ENCODE measurements around the gene NAV2. TPM values are rescaled to one million over a fixed set of nuclear protein-coding genes. Genes with fewer than 3 reads are reported as not detected.

Gene NAV2
- total and polyA plus RNA-seq, 12 donors: 6.9 to 34.7 (median 20.2) TPM

- H3K9me3 ChIP-seq: no peaks in the 10 kb centered on the region
- H3K4me3 ChIP-seq: no peak overlapping the region
- WGBS, 2 donors: 72% methylated on average over 6 of the region's 6 CpGs
- H3K27ac ChIP-seq: no peak overlapping the region
- H3K36me3 ChIP-seq: peaks cover 0 to 49% (median 3%) of the 10 kb centered on the region in 9 donors
- no peaks in the 10 kb centered on the region for H3K27me3 ChIP-seq
- TF ChIP-seq, protein P1, sequence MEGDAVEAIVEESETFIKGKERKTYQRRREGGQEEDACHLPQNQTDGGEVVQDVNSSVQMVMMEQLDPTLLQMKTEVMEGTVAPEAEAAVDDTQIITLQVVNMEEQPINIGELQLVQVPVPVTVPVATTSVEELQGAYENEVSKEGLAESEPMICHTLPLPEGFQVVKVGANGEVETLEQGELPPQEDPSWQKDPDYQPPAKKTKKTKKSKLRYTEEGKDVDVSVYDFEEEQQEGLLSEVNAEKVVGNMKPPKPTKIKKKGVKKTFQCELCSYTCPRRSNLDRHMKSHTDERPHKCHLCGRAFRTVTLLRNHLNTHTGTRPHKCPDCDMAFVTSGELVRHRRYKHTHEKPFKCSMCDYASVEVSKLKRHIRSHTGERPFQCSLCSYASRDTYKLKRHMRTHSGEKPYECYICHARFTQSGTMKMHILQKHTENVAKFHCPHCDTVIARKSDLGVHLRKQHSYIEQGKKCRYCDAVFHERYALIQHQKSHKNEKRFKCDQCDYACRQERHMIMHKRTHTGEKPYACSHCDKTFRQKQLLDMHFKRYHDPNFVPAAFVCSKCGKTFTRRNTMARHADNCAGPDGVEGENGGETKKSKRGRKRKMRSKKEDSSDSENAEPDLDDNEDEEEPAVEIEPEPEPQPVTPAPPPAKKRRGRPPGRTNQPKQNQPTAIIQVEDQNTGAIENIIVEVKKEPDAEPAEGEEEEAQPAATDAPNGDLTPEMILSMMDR (IDR thresholded peaks at IDR 0.05): no peak
- ATAC-seq: no peak
- intact Hi-C loops (cut with DNase I): no loop called here
- DNase-seq: no peak
- H3K4me1 ChIP-seq: peaks cover 5 to 63% (median 24%) of the 10 kb centered on the region in 9 donors
Observed at GRCh38 chr11:20038412-20038811, 325.8 kb downstream of the NAV2 start.

DNA sequence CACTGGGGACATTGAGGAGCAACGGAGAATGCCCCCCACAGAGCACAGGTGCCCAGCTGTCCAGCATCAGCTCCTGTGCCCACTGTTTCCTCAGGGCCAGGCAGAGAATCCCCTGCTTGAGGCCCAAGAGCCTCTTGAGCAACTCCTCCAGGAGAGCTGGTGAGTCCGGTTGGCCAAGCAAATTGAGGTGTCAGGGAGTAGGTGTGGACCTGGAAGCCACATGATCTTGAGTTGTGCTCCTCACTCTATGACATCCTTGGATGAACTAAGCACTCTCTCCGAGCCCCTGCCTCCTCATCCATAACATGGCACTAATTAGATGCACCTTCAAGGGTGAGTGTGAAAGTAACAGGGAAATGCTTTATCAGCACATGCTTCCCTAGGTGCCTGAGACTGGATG lies 326.3 kb downstream of the NAV2 start:
- peaks cover 0 to 54% (median 3%) of the 10 kb centered on the region in 9 donors for H3K36me3 ChIP-seq
- WGBS, 2 donors: 95% methylated on average over 3 of the region's 3 CpGs

DNA sequence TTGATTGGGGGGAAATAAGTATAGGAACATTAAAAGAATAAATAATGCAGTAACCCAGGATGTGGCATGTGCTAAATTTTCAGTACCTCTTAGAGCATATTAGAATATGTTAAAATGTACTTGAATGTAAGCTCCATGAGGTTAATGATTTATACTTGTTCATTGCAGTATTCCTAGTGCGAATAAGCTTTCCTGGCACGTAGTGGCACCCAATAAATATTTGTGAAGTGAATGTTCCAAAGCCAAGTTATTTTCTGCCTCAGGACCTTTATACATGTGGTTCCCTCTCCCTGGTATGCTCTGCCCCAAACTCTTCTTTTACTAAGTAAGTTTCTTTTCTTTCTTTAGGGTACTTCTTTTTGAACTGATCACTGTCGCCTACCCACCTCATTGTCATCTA lies 328.9 kb downstream of the NAV2 start:
- no peaks in the 10 kb centered on the region for H3K27me3 ChIP-seq
- no peak overlapping the region for H3K4me3 ChIP-seq
- intact Hi-C loops (cut with DNase I): loop anchor here in 1 of 10 donors (10.0 kb wide), 1 partner anchor 67 kb away; no protein-coding TSS in a partner anchor
- peak overlapping the region in 2 of 10 donors; percentile 19 to 23 for H3K27ac ChIP-seq
- peaks cover 5 to 68% (median 18%) of the 10 kb centered on the region in 9 donors for H3K4me1 ChIP-seq
- WGBS, 2 donors: 74 to 80% methylated on average over 3 of the region's 3 CpGs
- TF ChIP-seq, protein P1 (IDR thresholded peaks at IDR 0.05): no peak
- H3K9me3 ChIP-seq: no peaks in the 10 kb centered on the region
- ATAC-seq: no peak
- peaks cover 0 to 67% (median 0%) of the 10 kb centered on the region in 9 donors for H3K36me3 ChIP-seq
- no peak for DNase-seq

More for the DNA sequence above, 326.3 kb downstream of the NAV2 start:
- TF ChIP-seq, protein P1 (IDR thresholded peaks at IDR 0.05): no peak
- ATAC-seq (no peak), DNase-seq (no peak)
- Histone ChIP-seq H3K27me3 (no peaks in the 10 kb centered on the region), H3K4me3 (no peak overlapping the region), H3K4me1 (peaks cover 5 to 65% (median 18%) of the 10 kb centered on the region in 9 donors), H3K9me3 (no peaks in the 10 kb centered on the region), H3K27ac (no peak overlapping the region)
- intact Hi-C loops (cut with DNase I): no loop called here

- no peaks in the 10 kb centered on the region for H3K27me3 ChIP-seq
- H3K4me3 ChIP-seq: no peak overlapping the region
- TF ChIP-seq, protein P1 (IDR thresholded peaks at IDR 0.05): no peak
- DNase-seq: no peak
- H3K9me3 ChIP-seq: no peaks in the 10 kb centered on the region
- H3K4me1 ChIP-seq: peaks cover 5 to 68% (median 18%) of the 10 kb centered on the region in 9 donors
- WGBS, 2 donors: 64 to 66% methylated on average over 5 of the region's 5 CpGs
- H3K27ac ChIP-seq: peak overlapping the region in 5 of 10 donors; percentile 10 to 74 (median 22)
- ATAC-seq: peak in 1 of 8 donors; percentile 22
- peaks cover 0 to 61% (median 0%) of the 10 kb centered on the region in 9 donors for H3K36me3 ChIP-seq
- intact Hi-C loops (cut with DNase I): loop anchor here in 1 of 10 donors (10.0 kb wide), 1 partner anchor 67 kb away; no protein-coding TSS in a partner anchor
Observed at GRCh38 chr11:20042045-20042639, 329.5 kb downstream of the NAV2 start.

All from heart right ventricle (tissue), 16 donors.